ENCODE data around the gene CPD. TPM values are rescaled to one million over a fixed set of nuclear protein-coding genes. Genes with fewer than 3 reads are reported as not detected.

The CPD gene
- polyA plus RNA-seq, 2 of the 4 experiments (the other 2 are of a cell fraction) = 22.4 to 83.3 TPM

DNA sequence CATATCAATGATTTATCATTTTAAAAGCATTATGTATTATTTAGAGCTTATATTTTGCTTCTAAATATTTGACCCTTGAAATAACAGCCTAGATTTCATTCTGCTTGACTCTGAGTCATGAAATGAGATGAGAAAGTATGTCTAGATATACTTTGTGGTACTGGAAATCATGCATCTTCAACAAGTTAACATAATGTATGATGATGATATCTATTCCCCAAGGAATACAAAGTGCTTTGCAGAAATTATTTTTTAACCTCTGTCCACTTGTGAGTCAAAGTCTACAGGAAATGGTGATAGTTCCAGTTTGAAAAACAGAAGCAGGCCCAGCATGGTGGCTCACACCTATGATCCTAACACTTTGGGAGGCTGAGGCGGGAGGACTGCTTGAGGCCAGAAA lies 134.6 kb downstream of the CPD start:
- no peaks in the 10 kb centered on the region for H3K9me3 ChIP-seq
- 100% methylated on average over 1 of the region's 1 CpG for WGBS (ENCODE audit: missing lambda C conversion rate)
- H3K27ac ChIP-seq = no peak overlapping the region
- H3K4me1 ChIP-seq = no peaks in the 10 kb centered on the region
- no peak overlapping the region for H3K4me3 ChIP-seq
- no peak for TF ChIP-seq KDM1A (IDR thresholded peaks at IDR 0.05; ENCODE audit: low read depth)
- no peak for TF ChIP-seq HOXB5 (CRISPR knock-in tag; IDR thresholded peaks at IDR 0.05)
- no peak for TF ChIP-seq ESRRA (IDR thresholded peaks at IDR 0.05; ENCODE audit: borderline replicate concordance, low read length)
- TF ChIP-seq NFE2L2 (conservative IDR thresholded peaks at IDR 0.05; ENCODE audit: low read length) = no peak
- TF ChIP-seq, protein P1, sequence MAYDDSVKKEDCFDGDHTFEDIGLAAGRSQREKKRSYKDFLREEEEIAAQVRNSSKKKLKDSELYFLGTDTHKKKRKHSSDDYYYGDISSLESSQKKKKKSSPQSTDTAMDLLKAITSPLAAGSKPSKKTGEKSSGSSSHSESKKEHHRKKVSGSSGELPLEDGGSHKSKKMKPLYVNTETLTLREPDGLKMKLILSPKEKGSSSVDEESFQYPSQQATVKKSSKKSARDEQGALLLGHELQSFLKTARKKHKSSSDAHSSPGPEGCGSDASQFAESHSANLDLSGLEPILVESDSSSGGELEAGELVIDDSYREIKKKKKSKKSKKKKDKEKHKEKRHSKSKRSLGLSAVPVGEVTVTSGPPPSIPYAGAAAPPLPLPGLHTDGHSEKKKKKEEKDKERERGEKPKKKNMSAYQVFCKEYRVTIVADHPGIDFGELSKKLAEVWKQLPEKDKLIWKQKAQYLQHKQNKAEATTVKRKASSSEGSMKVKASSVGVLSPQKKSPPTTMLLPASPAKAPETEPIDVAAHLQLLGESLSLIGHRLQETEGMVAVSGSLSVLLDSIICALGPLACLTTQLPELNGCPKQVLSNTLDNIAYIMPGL (CRISPR knock-in tag; IDR thresholded peaks at IDR 0.05; ENCODE audit: borderline replicate concordance) = no peak
- TF ChIP-seq EHMT2 (IDR thresholded peaks at IDR 0.05; ENCODE audit: low read depth) = no peak
- TF ChIP-seq RAD21 (conservative IDR thresholded peaks at IDR 0.05 in 1 of 2, IDR thresholded peaks at IDR 0.05 in 1 of 2) = no peak
- TF ChIP-seq RCOR1 (IDR thresholded peaks at IDR 0.05; ENCODE audit: low read depth, low read length) = no peak
- TF ChIP-seq BHLHE40 (IDR thresholded peaks at IDR 0.05; ENCODE audit: low read depth, low read length) = no peak
- TF ChIP-seq JUN (IDR thresholded peaks at IDR 0.05) = no peak
- no peak for TF ChIP-seq GATA3 (IDR thresholded peaks at IDR 0.05; ENCODE audit: borderline replicate concordance)
- no peak for TF ChIP-seq ZFP36 (IDR thresholded peaks at IDR 0.05; ENCODE audit: borderline replicate concordance, partially characterized antibody)
- TF ChIP-seq EP300 (IDR thresholded peaks at IDR 0.05) = no peak
- TF ChIP-seq HEYL (CRISPR knock-in tag; IDR thresholded peaks at IDR 0.05) = no peak
- TF ChIP-seq, protein P2, sequence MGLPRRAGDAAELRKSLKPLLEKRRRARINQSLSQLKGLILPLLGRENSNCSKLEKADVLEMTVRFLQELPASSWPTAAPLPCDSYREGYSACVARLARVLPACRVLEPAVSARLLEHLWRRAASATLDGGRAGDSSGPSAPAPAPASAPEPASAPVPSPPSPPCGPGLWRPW (IDR thresholded peaks at IDR 0.05) = no peak
- no peak for TF ChIP-seq TFCP2L1 (CRISPR knock-in tag; IDR thresholded peaks at IDR 0.05)
- TF ChIP-seq FOSB (CRISPR knock-in tag; IDR thresholded peaks at IDR 0.05) = no peak
- TF ChIP-seq JUNB (IDR thresholded peaks at IDR 0.05) = no peak
- TF ChIP-seq, protein P3, sequence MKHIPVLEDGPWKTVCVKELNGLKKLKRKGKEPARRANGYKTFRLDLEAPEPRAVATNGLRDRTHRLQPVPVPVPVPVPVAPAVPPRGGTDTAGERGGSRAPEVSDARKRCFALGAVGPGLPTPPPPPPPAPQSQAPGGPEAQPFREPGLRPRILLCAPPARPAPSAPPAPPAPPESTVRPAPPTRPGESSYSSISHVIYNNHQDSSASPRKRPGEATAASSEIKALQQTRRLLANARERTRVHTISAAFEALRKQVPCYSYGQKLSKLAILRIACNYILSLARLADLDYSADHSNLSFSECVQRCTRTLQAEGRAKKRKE (CRISPR knock-in tag; IDR thresholded peaks at IDR 0.05; ENCODE audit: low read depth) = no peak
- no peak for TF ChIP-seq CHD2 (IDR thresholded peaks at IDR 0.05; ENCODE audit: low read length, partially characterized antibody)
- no peak for DNase-seq (ENCODE audit: low read depth in 1 of 2, low spot score in 1 of 2)
- FAIRE-seq = no peak
- no peak for ATAC-seq
- H3K4me2 ChIP-seq = no peak overlapping the region
- POLR2A ChIA-PET = no interaction called here
- CTCF ChIA-PET = no interaction called here

DNA sequence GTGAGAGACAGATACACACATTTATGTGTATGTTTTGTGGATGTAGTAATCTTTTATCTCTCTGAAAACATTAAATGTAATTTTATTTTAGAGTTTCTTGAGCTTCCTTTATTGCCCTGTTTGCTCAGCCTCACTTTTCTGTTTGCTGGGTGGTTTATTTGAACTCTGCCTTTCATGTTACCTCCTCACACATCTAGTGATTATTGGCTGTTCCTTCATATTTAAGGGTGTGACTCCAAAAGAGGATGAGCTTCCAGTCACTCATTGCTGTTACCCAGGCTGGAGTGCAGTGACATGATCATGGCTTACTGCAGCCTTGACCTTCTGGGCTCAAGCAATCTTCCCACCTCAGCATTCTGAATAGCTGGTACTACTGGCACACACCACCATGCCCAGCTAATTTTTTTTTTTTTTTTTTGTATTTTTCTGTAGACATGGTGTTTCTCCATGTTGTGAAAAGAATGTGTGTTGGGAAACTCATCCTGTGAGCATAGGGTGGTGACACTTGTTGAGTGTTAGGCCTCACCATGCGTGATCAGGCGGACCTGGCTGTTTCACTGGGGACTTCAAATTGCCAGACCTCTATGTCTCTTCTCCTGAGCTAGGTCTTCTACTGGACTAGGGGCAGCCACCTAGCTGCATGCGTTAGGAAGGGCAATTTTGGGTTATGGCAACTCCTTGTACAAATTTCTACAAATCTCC lies 136.3 kb downstream of the CPD start:
- FAIRE-seq (no peak), ATAC-seq (no peak), DNase-seq (ENCODE audit: low read depth in 1 of 2, low spot score in 1 of 2) (no peak)
- ChIA-PET CTCF (interaction anchor here (0.7 to 1.7 kb wide), 4 partner anchors 9 to 200 kb away, joined by 3 to 5 read pairs (median 4); no protein-coding TSS in a partner anchor), POLR2A (interaction anchor here (1.1 kb wide), 1 partner anchor 85 kb away, joined by 3 read pairs; no protein-coding TSS in a partner anchor)
- TF ChIP-seq HOXA7 (CRISPR knock-in tag; IDR thresholded peaks at IDR 0.05) (no peak), ZFP36 (IDR thresholded peaks at IDR 0.05; ENCODE audit: borderline replicate concordance, partially characterized antibody) (no peak), NPAS2 (CRISPR knock-in tag; IDR thresholded peaks at IDR 0.05; ENCODE audit: borderline replicate concordance) (no peak), MYC (IDR thresholded peaks at IDR 0.05; ENCODE audit: borderline replicate concordance, low read length) (no peak), MAZ (IDR thresholded peaks at IDR 0.05; ENCODE audit: borderline replicate concordance, low read depth, low read length) (no peak), TP53 (CRISPR knock-in tag; IDR thresholded peaks at IDR 0.05) (no peak), FOXS1 (CRISPR knock-in tag; IDR thresholded peaks at IDR 0.05) (no peak), POLR2AphosphoS2 (conservative IDR thresholded peaks at IDR 0.05; ENCODE audit: low read length) (no peak), JUNB (IDR thresholded peaks at IDR 0.05) (no peak)
- TF ChIP-seq, protein P4, sequence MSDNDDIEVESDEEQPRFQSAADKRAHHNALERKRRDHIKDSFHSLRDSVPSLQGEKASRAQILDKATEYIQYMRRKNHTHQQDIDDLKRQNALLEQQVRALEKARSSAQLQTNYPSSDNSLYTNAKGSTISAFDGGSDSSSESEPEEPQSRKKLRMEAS (IDR thresholded peaks at IDR 0.05) = no peak
- TF ChIP-seq, protein P5, sequence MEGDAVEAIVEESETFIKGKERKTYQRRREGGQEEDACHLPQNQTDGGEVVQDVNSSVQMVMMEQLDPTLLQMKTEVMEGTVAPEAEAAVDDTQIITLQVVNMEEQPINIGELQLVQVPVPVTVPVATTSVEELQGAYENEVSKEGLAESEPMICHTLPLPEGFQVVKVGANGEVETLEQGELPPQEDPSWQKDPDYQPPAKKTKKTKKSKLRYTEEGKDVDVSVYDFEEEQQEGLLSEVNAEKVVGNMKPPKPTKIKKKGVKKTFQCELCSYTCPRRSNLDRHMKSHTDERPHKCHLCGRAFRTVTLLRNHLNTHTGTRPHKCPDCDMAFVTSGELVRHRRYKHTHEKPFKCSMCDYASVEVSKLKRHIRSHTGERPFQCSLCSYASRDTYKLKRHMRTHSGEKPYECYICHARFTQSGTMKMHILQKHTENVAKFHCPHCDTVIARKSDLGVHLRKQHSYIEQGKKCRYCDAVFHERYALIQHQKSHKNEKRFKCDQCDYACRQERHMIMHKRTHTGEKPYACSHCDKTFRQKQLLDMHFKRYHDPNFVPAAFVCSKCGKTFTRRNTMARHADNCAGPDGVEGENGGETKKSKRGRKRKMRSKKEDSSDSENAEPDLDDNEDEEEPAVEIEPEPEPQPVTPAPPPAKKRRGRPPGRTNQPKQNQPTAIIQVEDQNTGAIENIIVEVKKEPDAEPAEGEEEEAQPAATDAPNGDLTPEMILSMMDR (IDR thresholded peaks at IDR 0.05) = no peak
- TF ChIP-seq, protein P3 (CRISPR knock-in tag; IDR thresholded peaks at IDR 0.05; ENCODE audit: low read depth) = no peak
- TF ChIP-seq, protein P6, sequence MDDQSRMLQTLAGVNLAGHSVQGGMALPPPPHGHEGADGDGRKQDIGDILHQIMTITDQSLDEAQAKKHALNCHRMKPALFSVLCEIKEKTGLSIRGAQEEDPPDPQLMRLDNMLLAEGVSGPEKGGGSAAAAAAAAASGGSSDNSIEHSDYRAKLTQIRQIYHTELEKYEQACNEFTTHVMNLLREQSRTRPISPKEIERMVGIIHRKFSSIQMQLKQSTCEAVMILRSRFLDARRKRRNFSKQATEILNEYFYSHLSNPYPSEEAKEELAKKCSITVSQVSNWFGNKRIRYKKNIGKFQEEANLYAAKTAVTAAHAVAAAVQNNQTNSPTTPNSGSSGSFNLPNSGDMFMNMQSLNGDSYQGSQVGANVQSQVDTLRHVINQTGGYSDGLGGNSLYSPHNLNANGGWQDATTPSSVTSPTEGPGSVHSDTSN (IDR thresholded peaks at IDR 0.05) = no peak
- Histone ChIP-seq H3K4me1 (peaks cover 12% of the 10 kb centered on the region), H3K4me3 (no peak overlapping the region), H3K9me3 (no peaks in the 10 kb centered on the region), H3K27ac (no peak overlapping the region), H3K4me2 (no peak overlapping the region)
- 97% methylated on average over 3 of the region's 3 CpGs for WGBS (ENCODE audit: missing lambda C conversion rate)
